Neural cell (in vitro differentiated cells): ENCODE results near the gene NIPBL. TPM values are rescaled to one million over a fixed set of nuclear protein-coding genes. Genes with fewer than 3 reads are reported as not detected.
A peak's percentile ranks its signal among the peaks of the same experiment; 100 is the strongest.

ENCODE experiments used
- H2AFZ ChIP-seq: fragments of 200-600, 300-800 bp; sonication (generic), shearing (Covaris generic); 2 replicates; pipeline ENCODE4 v1.6.0; 2014; ENCODE audit warnings: low read depth, mild to moderate bottlenecking, antibody characterized with exemption, low read length, moderate library complexity
- H3F3A ChIP-seq: fragments of 200-600 bp; shearing (Covaris generic); 2 replicates; pipeline ENCODE4 v1.6.1; 2016; ENCODE audit warnings: mild to moderate bottlenecking, moderate library complexity, mixed read lengths, antibody characterized with exemption, low read length; ENCODE audit not compliant: insufficient read depth, poor library complexity, severe bottlenecking
- H3K27ac ChIP-seq: fragments of 200-600, 300-800 bp; sonication (generic), shearing (Covaris generic); 2 replicates; pipeline ENCODE4 v1.5.1; 2014; ENCODE audit warnings: mild to moderate bottlenecking, low read length, moderate library complexity
- H3K27me3 ChIP-seq: fragments of 300-800, 200-600 bp; sonication (generic), shearing (Covaris generic); 2 replicates; pipeline ENCODE4 v1.6.0; 2014; ENCODE audit warnings: mild to moderate bottlenecking, low read depth, low read length, moderate library complexity; ENCODE audit not compliant: insufficient read depth
- H3K36me3 ChIP-seq: fragments of 300-800, 200-600 bp; sonication (generic), shearing (Covaris generic); 2 replicates; pipeline ENCODE4 v1.5.1; 2014; ENCODE audit warnings: mild to moderate bottlenecking, antibody characterized with exemption, low read length, moderate library complexity; ENCODE audit not compliant: insufficient read depth
- H3K4me2 ChIP-seq: fragments of 300-800, 200-600 bp; sonication (generic), shearing (Covaris generic); 2 replicates; pipeline ENCODE4 v1.6.0; 2014; ENCODE audit warnings: mild to moderate bottlenecking, low read length
- H3K4me3 ChIP-seq: fragments of 300-800, 200-600 bp; sonication (generic), shearing (Covaris generic); 2 replicates; pipeline ENCODE4 v1.5.1; 2014; ENCODE audit warnings: mild to moderate bottlenecking, low read length, moderate library complexity
- H3K79me2 ChIP-seq: fragments of 200-600 bp; shearing (Covaris generic); replicated peaks from 2 replicates; pipeline ENCODE4 v1.6.0; 2014; ENCODE audit warnings: mild to moderate bottlenecking, low read length, moderate library complexity; ENCODE audit not compliant: insufficient read depth
- H3K9ac ChIP-seq: fragments of 300-800, 200-600 bp; sonication (generic), shearing (Covaris generic); 2 replicates; pipeline ENCODE4 v1.6.1; 2016; ENCODE audit warnings: mild to moderate bottlenecking, low read length, mixed read lengths
- H3K9me2 ChIP-seq: fragments of 200-600 bp; shearing (Covaris generic); 2 replicates; pipeline ENCODE4 v1.6.1; 2016; ENCODE audit warnings: mild to moderate bottlenecking, low read length, mixed read lengths; ENCODE audit not compliant: insufficient read depth
- H3K9me3 ChIP-seq: fragments of 200-600, 300-800 bp; sonication (generic), shearing (Covaris generic); 2 replicates; pipeline ENCODE4 v1.6.1; 2016; ENCODE audit warnings: mild to moderate bottlenecking, mixed run types, low read length, moderate library complexity, mixed read lengths
- H4K20me1 ChIP-seq: fragments of 200-600 bp; shearing (Covaris generic); 2 replicates; pipeline ENCODE4 v1.6.1; 2016; ENCODE audit warnings: mild to moderate bottlenecking, mixed run types; ENCODE audit not compliant: insufficient read depth
- EP300 ChIP-seq: fragments of 450-650 bp; conservative IDR thresholded peaks from 2 replicates; pipeline ENCODE4 v1.6.1; 2014; ENCODE audit warnings: antibody characterized with exemption, mild to moderate bottlenecking, moderate library complexity; ENCODE audit not compliant: poor library complexity, severe bottlenecking
- EZH2 ChIP-seq: fragments of 200-600, 300-800 bp; shearing (Covaris generic), sonication (generic); IDR thresholded peaks from 2 replicates; pipeline ENCODE4 v1.6.1; 2014; ENCODE audit warnings: antibody characterized with exemption, low read length, borderline replicate concordance, mild to moderate bottlenecking; ENCODE audit not compliant: insufficient read depth, poor library complexity, severe bottlenecking
- MXI1 ChIP-seq: fragments of 450-650 bp; conservative IDR thresholded peaks from 2 replicates; pipeline ENCODE4 v1.6.1; 2014; ENCODE audit warnings: antibody characterized with exemption, mild to moderate bottlenecking; ENCODE audit not compliant: poor library complexity, severe bottlenecking
- POLR2AphosphoS5 ChIP-seq: IDR thresholded peaks from 2 replicates; pipeline ENCODE4 v1.6.1; 2012
- RAD21 ChIP-seq: fragments of 450-650 bp; conservative IDR thresholded peaks from 2 replicates; pipeline ENCODE4 v1.6.1; 2014; ENCODE audit warnings: antibody characterized with exemption, mild to moderate bottlenecking, moderate library complexity
- SMC3 ChIP-seq: fragments of 450-650 bp; conservative IDR thresholded peaks from 2 replicates; pipeline ENCODE4 v1.6.1; 2014; ENCODE audit warnings: antibody characterized with exemption, mild to moderate bottlenecking, moderate library complexity; ENCODE audit not compliant: poor library complexity
- TAF1 ChIP-seq: IDR thresholded peaks from 2 replicates; pipeline ENCODE4 v1.6.1; 2012; ENCODE audit warnings: low read depth
- polyA plus RNA-seq: library from polyadenylated mRNA; depleted of rRNA; stranded (reverse); fragments of >200 nt; gene quantifications from 2 replicates; pipeline ENCODE4 v1.2.3, GENCODE V29; 2014
- TF ChIP-seq, protein P1 (sequence below): IDR thresholded peaks from 2 replicates; pipeline ENCODE4 v1.6.1; 2012; ENCODE audit warnings: borderline replicate concordance
- TF ChIP-seq, protein P2 (sequence below): fragments of 450-650 bp; IDR thresholded peaks from 2 replicates; pipeline ENCODE4 v1.5.1; 2014; ENCODE audit warnings: antibody characterized with exemption, mild to moderate bottlenecking, moderate library complexity; ENCODE audit not compliant: poor library complexity, severe bottlenecking

NIPBL gene
- polyA plus RNA-seq, 1 donor from 2014 or later, result 27.5 TPM

DNA sequence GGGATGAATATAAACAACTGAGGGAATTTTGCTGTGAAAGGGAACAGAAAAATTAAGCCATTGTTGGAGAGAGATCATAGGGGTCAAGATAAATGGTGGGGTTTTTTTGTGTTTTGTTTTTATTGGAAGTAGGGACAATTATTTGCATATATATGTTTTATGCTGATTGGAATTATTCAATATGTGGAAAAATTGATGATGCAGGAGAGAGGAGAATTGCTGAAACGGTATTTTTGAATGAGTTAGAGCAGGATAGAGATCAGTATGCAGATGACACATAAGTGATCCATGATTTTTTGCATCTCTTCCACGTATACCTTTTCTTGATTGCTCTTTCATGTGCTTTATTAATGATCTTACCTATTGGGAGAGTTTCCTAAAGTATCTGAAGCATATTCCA, 67.5 kb downstream of the NIPBL start:
- Histone ChIP-seq H3K27ac (no peak overlapping the region), H3K4me3 (no peak overlapping the region), H3K79me2 (peaks cover 90% of the 10 kb centered on the region), H4K20me1 (no peaks in the 10 kb centered on the region), H3K27me3 (no peaks in the 10 kb centered on the region), H3F3A (no peaks in the 10 kb centered on the region), H3K4me2 (no peak overlapping the region), H3K9me3 (no peaks in the 10 kb centered on the region), H3K36me3 (no peaks in the 10 kb centered on the region), H2AFZ (no peak overlapping the region), H3K9ac (no peak overlapping the region), H3K9me2 (no peaks in the 10 kb centered on the region)
- TF ChIP-seq, protein P1, sequence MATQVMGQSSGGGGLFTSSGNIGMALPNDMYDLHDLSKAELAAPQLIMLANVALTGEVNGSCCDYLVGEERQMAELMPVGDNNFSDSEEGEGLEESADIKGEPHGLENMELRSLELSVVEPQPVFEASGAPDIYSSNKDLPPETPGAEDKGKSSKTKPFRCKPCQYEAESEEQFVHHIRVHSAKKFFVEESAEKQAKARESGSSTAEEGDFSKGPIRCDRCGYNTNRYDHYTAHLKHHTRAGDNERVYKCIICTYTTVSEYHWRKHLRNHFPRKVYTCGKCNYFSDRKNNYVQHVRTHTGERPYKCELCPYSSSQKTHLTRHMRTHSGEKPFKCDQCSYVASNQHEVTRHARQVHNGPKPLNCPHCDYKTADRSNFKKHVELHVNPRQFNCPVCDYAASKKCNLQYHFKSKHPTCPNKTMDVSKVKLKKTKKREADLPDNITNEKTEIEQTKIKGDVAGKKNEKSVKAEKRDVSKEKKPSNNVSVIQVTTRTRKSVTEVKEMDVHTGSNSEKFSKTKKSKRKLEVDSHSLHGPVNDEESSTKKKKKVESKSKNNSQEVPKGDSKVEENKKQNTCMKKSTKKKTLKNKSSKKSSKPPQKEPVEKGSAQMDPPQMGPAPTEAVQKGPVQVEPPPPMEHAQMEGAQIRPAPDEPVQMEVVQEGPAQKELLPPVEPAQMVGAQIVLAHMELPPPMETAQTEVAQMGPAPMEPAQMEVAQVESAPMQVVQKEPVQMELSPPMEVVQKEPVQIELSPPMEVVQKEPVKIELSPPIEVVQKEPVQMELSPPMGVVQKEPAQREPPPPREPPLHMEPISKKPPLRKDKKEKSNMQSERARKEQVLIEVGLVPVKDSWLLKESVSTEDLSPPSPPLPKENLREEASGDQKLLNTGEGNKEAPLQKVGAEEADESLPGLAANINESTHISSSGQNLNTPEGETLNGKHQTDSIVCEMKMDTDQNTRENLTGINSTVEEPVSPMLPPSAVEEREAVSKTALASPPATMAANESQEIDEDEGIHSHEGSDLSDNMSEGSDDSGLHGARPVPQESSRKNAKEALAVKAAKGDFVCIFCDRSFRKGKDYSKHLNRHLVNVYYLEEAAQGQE, result no peak
- TF ChIP-seq TAF1 (no peak), EZH2 (no peak), MXI1 (no peak), POLR2AphosphoS5 (no peak), SMC3 (no peak), RAD21 (no peak), EP300 (no peak)
- TF ChIP-seq, protein P2, sequence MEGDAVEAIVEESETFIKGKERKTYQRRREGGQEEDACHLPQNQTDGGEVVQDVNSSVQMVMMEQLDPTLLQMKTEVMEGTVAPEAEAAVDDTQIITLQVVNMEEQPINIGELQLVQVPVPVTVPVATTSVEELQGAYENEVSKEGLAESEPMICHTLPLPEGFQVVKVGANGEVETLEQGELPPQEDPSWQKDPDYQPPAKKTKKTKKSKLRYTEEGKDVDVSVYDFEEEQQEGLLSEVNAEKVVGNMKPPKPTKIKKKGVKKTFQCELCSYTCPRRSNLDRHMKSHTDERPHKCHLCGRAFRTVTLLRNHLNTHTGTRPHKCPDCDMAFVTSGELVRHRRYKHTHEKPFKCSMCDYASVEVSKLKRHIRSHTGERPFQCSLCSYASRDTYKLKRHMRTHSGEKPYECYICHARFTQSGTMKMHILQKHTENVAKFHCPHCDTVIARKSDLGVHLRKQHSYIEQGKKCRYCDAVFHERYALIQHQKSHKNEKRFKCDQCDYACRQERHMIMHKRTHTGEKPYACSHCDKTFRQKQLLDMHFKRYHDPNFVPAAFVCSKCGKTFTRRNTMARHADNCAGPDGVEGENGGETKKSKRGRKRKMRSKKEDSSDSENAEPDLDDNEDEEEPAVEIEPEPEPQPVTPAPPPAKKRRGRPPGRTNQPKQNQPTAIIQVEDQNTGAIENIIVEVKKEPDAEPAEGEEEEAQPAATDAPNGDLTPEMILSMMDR, result no peak

DNA sequence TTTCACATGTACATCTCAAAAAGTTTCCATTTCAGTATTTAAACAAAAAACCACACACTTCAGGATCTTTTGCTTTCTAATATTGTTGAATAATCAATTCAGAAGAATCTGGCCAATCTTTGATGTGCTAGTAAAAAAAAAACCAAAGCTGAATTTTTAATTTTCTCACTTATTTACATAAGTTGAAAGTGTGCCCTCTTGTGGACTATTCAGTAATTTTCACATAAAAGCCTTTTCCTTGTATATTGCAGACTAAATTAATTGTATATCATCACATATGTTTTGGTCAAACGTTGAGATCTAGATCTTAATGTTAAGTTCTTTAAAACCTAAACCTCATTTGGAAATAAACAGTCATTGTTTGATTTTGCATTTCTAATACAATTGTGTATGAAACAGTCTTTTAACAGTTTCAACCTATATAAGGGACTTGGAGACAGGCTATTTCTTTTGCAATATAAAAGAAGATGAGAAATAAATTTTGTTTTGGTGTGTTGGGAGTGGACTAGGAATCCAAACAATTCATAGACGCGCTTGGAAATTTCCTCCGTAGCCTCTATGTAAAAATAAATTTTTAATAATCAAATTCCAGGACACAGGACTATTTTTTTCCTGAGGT, 68.1 kb downstream of the NIPBL start:
- Histone ChIP-seq H3K4me2 (no peak overlapping the region), H4K20me1 (no peaks in the 10 kb centered on the region), H2AFZ (no peak overlapping the region), H3F3A (no peaks in the 10 kb centered on the region), H3K27ac (no peak overlapping the region), H3K79me2 (peaks cover 90% of the 10 kb centered on the region), H3K9me3 (no peaks in the 10 kb centered on the region), H3K4me3 (no peak overlapping the region), H3K27me3 (no peaks in the 10 kb centered on the region), H3K9me2 (no peaks in the 10 kb centered on the region), H3K9ac (no peak overlapping the region), H3K36me3 (no peaks in the 10 kb centered on the region)
- TF ChIP-seq, protein P2, result peak; percentile 64
- TF ChIP-seq, protein P1, result no peak
- peak; percentile 57 for TF ChIP-seq RAD21
- peak; percentile 66 for TF ChIP-seq SMC3
- TF ChIP-seq TAF1, result no peak
- no peak for TF ChIP-seq MXI1
